ENCODE results near the gene DHX16.
A peak's percentile ranks its signal among the peaks of the same experiment; 100 is the strongest.

GRCh38 chr6:30719791-30720737 is 47.3 kb upstream of the DHX16 start, which contains the start of gene TUBB:
- TF ChIP-seq CTCF (IDR thresholded peaks at IDR 0.05) (peak in 2 of 4 experiments; percentile 8 to 43), POLR2A (IDR thresholded peaks at IDR 0.05) (peak; percentile 83 to 93)

All from uterus (tissue), 2 donors.